ENCODE results near the gene FAM83D.
"Not testable (repeated sequence)": the region's sequence is repeated elsewhere in the genome, so short reads cannot be mapped to it uniquely, and the experiment has no call there.

Gene FAM83D

DNA sequence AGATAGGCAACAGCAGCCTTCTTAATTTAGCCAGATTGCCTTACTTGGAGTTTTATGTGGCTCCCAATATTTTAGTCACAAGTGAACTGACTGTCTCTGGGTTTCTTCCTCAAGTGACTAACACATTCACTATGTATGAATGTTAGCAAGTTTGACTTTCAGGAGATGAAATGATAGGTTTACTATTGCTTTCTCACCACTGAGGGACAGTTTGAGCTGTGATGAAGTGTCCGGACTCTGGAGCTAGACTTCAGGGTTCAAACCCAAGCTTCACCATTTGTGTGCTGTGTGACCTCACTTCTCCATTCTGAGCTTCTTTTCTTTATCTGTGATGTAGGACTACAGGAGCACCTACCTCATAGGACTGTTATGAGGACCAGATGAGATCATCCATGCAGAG lies 44.1 kb downstream of the FAM83D start:
- no peak for DNase-seq

- DNase-seq, result no peak
Measured at GRCh38 chr20:38973107-38973506, 46.9 kb downstream of the FAM83D start.

GRCh38 chr20:38973645-38974044 lies 47.4 kb downstream of the FAM83D start:
- no peak for DNase-seq

DNA sequence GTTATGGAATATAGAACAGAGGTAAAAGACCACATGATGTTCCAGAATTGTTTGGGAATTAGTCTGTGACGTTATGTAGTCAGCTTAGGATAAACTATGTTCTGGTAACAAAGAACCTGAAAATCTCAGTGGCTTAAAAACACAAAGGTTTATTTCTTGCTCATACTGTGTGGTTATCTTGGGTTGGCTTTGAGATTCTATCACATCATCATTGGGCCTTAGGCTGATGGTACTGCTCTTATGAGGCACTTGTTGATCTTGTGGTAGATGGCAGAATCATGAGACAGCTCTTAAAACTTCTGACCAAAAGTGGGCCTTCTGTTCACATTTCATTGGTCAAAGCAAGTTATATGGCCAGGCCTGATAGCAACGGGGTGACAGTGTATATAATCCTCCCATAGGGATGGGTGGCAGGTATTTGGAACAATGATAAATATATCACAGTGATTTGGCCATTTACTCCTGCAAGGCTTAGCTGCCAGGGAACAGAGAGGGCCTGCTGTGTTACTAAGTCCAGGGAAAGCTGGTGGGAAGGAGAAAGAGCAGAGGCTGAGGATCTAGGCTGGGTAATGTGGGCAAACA lies 49.4 kb downstream of the FAM83D start:
- no peak for DNase-seq

GRCh38 chr20:38979434-38979833 lies 53.2 kb downstream of the FAM83D start:
- DNase-seq, result no peak

GRCh38 chr20:38979842-38980241 lies 53.6 kb downstream of the FAM83D start:
- no peak for DNase-seq

DNA sequence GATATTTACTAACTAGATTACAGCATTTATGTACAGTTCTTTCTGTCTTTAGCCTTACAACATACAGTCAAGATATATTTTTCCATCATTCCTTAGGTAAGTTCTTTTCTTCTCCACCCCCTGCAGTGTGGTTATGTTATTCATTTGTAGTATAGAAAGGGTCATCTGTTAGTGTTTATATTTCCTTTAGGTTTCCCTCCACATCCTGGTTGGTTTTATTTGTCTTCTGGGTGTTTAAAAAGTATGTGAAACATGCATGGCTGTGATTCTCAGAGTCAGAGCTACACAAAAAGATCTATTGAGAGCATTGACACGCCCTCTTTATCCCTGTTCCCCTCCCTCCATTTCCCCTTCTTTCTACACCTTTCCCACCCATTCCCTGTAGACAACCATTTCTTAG lies 56.1 kb downstream of the FAM83D start:
- DNase-seq, result no peak

GRCh38 chr20:38985060-38985459 lies 58.8 kb downstream of the FAM83D start:
- no peak for DNase-seq

DNA sequence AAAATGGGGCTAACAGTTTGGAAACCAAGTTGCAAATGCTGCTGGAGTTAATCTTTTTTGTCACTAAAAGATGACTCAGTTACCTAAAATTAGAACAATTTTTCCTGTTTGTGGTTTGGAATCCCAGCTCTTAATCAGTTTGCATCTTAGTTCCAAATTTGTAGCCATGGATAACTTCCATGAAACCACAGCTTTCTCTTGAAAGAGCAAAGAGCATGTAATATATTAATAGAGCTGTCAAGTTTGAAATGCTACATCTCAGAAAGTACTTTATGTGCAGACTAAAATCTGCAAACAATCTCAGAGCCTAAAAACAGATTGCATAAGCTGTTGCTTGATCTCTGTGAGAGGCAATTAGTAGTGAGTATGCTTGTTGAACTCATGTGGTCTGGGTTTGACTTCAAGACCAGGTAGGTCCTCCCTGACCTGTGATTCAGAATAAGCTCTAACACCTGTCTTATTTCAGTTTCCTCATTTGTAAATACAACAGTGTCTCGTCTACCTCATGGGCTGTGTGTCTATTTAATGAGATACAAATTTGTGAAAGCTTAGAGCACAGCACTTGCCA lies 59.5 kb downstream of the FAM83D start:
- no peak for DNase-seq

DNA sequence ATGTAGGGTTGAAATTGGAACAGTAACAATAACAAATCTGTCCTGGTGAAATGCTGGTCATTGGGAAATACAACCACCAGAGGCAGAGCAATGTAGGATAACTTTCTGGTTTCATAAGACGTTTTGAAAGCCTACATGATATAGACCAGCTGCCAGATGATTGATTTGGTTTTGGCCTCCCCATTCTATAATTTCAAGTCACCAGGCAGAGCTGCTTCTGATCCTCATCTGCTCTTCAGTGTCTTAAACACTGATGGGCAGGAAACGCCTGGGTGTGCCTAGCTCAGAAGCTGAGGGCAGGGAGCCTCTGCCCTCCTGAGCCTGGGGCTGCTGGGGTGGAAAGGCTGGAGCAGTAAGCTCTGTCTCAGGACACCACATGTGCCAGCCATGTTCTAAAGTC lies 60.4 kb downstream of the FAM83D start:
- no peak for DNase-seq

DNA sequence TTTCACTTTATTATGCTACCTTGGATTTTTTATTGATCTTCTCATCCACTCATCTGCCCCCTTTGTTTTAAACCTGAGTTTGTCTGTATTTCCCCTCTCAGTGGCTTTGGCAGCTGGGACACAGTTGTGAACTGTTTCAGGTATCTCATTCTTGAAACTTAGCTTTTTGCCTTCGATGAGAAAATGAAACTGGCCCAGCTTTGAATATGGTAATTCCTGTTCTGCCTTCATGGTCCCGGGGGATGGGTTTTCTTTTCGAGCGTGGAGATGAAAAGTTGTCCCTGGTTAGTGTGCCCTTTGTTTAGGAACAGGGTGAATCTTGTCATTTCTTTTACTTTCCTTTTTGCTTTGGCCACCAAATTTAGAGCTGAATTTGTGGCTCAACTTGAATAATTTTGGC lies 61.6 kb downstream of the FAM83D start:
- no peak for DNase-seq

DNA sequence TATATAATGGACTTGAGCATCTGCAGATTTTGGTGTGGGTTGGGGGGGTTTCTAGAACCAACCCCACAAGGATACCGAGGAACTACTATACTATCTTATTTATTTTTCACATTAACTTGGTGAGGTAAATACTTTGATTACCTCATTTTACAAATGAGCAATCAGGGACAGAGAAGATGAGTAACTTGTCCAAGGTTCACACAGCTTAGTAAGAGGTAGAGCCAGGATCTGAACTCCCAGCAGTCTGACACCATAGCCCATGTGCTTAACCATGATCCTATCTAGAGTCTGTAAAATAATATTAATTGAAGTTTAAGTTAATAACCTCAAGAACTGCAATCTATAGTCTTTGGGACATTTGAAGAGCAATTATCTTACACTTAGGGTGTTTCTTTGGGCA lies 64.5 kb downstream of the FAM83D start:
- no peak for DNase-seq

DNA sequence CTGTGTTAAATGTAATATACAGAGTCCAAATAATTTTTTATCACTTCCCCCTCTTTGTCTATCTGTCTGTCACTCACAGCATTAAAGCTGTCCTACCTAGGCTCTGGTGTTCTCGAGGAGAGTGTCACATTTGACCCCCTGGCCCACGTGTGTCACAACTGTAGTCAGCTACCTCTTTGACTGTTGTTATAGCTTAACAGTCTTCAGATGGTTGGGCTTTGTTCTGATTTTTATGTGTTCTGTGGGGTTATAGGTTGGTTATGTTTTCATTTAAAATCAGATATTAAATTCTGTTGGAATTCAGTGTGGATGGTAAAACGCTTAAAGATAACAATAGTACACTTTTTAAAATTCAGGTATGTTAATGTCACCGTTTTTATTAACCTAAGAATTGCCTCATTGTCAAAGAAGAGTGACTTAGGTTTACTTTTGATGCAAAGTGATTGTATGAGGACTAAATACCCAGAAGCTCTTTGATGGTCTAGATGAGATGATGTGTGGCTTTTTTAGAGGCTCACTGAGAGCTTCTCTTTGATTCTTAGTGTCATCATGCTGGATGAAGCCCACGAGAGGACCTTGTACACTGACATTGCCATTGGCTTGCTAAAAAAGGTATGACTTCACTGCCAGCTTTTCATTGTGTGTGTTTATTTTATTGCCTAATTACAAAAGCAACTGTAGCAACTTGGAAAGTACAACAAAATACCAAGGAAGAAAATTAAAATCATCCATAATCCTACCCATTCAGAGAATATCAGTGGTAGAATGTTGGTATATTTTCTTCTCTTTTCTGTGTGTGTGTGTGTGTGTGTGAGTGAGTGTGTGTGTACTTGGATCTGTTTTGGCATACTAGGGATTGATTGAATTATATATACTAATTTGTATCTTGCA lies 65.8 kb downstream of the FAM83D start:
- DNase-seq, result no peak

GRCh38 chr20:38995536-38996044 lies 69.4 kb downstream of the FAM83D start:
- DNase-seq, result no peak

GRCh38 chr20:38996866-38997265 lies 70.6 kb downstream of the FAM83D start:
- not testable (repeated sequence) for DNase-seq

DNA sequence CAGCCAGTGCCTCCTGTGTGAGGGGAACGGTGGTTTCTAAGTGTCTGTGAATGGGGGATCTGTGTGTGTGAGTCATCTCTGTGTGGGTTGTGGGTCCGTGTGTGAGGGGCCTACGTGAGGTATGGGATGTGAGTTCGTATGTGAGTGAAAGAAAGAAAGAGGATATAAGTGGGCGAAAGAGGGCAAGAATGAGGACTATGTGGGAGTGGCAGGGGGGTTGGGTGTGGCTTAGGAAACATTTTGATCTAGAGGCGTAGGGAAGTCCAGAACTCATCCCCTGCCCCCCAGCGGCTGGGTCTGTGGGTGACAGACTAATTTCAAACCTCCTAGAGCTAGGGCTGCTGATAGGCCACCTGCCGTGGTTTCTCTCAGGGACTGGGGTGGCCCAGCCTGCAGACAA lies 71.4 kb downstream of the FAM83D start:
- no peak for DNase-seq

DNA sequence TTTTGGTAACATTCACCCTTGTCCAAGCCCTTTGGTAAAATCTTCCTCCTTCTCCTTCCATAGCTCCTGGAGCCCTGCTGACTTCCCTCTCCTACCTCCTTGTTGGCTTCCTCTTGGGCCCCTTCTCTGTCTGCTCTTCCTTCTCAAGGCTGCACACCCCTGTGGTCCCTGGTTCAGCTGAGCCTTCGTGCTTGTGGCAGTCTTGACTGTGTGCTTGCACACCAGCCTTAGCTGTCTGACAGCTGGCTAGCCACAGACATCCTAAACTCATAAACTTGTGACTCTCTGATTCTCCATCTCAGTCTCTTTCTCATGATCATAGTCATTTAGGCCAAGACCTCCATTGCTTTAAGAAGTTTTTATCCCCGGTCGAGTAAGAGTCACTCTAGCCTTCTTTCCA lies 73.0 kb downstream of the FAM83D start:
- no peak for DNase-seq

DNA sequence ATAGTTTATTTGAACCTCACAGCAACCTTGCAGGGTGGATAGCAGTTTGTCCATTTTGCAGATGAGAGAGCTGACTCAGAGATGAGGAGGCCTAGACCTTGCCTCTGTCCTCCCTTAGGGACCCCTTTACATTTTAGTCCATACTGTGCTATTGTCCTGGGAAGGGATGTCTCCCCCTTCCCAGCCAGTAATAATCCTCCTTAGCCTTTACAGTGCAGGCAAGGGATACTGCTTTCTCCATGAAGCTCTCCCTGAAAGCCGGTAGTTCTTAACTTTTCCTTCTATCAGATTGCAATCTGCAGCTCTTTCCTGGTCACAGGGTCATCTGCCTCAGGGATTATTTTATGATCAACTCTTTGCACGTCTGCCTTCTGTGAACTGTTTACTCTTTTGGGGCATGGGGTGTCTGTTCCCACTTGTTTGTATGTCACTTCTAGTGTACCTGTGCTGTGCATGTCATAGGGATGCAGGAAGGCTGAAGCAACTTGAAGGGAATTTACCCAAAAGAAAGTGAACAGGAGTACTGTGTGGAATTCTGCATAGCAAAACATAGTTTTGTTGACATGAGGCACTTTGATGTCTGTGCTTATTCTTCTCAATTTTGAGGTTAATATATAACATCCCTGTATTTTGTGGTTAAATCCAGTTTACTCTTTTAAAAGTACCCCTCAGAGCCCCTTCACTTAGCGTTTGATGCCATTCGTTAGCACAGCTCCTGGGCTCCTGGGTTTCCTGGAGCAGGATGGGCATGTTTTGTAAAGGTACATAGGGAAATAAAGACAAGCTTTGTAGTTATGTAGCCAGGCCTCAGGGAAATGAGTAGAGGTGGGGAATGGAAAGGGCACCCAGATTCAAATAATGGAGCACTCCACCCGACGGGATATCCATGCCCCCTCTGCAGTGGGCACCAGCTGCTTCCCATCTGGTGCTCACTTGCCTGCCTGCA lies 74.0 kb downstream of the FAM83D start:
- no peak for DNase-seq

Measured in NCI-H2081 treated with DMSO at 0.1 percent for 48 hours (cell line).